AG04450 (cell line): Measurements from ENCODE around the gene KRTAP19-8. TPM values are rescaled to one million over a fixed set of nuclear protein-coding genes. Genes with fewer than 3 reads are reported as not detected.

Source experiments
- CTCF ChIA-PET: fragments of 300-600, 350-600 bp; formaldehyde crosslinking; extraction: SDS; loops from one replicate; lab custom pipeline; 2022; ENCODE audit warnings: antibody characterized with exemption, inconsistent platforms; lab: Charles Lee
- POLR2A ChIA-PET: fragments of 350-600 bp; formaldehyde crosslinking; extraction: SDS; loops from one replicate; lab custom pipeline; 2021; ENCODE audit warnings: antibody characterized with exemption, inconsistent platforms; lab: Yijun Ruan, JAX
- DNase-seq: peaks from one replicate; pipeline ENCODE4 v3.0.0-alpha.2; 2011; ENCODE audit warnings: low read depth, low spot score
- H3K27ac ChIP-seq: one replicate; pipeline ENCODE4 v1.5.1; 2012; ENCODE audit warnings: low read depth, low read length, control low read depth
- H3K27me3 ChIP-seq: one replicate; pipeline ENCODE4 v1.6.0; 2012; ENCODE audit warnings: low read length; ENCODE audit not compliant: control insufficient read depth, insufficient read depth
- H3K4me3 ChIP-seq: 2 replicates; pipeline ENCODE4 v1.5.1; 2011; ENCODE audit warnings: mild to moderate bottlenecking, low read depth, low read length, control low read depth
- H3K9me3 ChIP-seq: 2 replicates; pipeline ENCODE4 v1.5.1; 2012; ENCODE audit warnings: low read length; ENCODE audit not compliant: control insufficient read depth, insufficient read depth
- CTCF ChIP-seq: IDR thresholded peaks from 2 replicates; pipeline ENCODE4 v1.5.1; 2011; ENCODE audit warnings: low read depth, low read length, control low read depth, inconsistent platforms
- polyA plus RNA-seq: library from polyadenylated mRNA; depleted of rRNA; stranded (reverse); fragments of >200 nt; gene quantifications from 2 replicates; pipeline ENCODE4 v1.2.3, GENCODE V29; 2011; rRNA removed

The KRTAP19-8 gene
- polyA plus RNA-seq, 1 experiment: not detected

- no peak for DNase-seq
- no peaks in the 10 kb centered on the region for H3K27me3 ChIP-seq
- ChIA-PET POLR2A (no interaction called here), CTCF (no interaction called here)
- TF ChIP-seq CTCF: no peak
- no peak overlapping the region for H3K27ac ChIP-seq
- peaks cover 18% of the 10 kb centered on the region; the same call in 1 of the 2 replicates for H3K9me3 ChIP-seq
- no peak overlapping the region for H3K4me3 ChIP-seq
These were observed 49.6 kb downstream of the KRTAP19-8 start for GRCh38 chr21:30988706-30989105.

Other genes starting within 250 kb of the KRTAP19-8 start
- not detected in 2 replicates for gene KRTAP8-1, start 225.2 kb downstream of the KRTAP19-8 start, polyA plus RNA-seq
- gene KRTAP7-1, start 208.7 kb downstream of the KRTAP19-8 start, polyA plus RNA-seq: not detected in 2 replicates
- gene KRTAP11-1, start 156.9 kb downstream of the KRTAP19-8 start, polyA plus RNA-seq: not detected in 2 replicates